HG03439 (cell line): ENCODE data around the gene APOE.

Source experiments
- ATAC-seq: cut with Tn5 transposase; IDR thresholded peaks from one replicate; pipeline ENCODE4 v1.9.1; 2021; ENCODE audit warnings: mild to moderate bottlenecking, moderate library complexity; ENCODE audit not compliant: unreplicated experiment

Gene APOE

GRCh38 chr19:44948763-44949374, 43.3 kb downstream of the APOE start:
- no peak for ATAC-seq

- no peak for ATAC-seq
Observed at GRCh38 chr19:44949550-44949949, 44.0 kb downstream of the APOE start.

GRCh38 chr19:44951179-44952159, 45.9 kb downstream of the APOE start:
- no peak for ATAC-seq

GRCh38 chr19:44954278-44954648, 48.7 kb downstream of the APOE start:
- no peak for ATAC-seq

- ATAC-seq: peak; percentile 84
Observed at GRCh38 chr19:44954649-44955504, 49.3 kb downstream of the APOE start, which contains the start of gene CLPTM1. CLPTM1 (plus strand) TSS chr19:44955380; CDS start chr19:44955396, 16 bp downstream.

GRCh38 chr19:44955505-44956439, 50.2 kb downstream of the APOE start:
- ATAC-seq: peak; percentile 21

GRCh38 chr19:44957526-44957925, 51.9 kb downstream of the APOE start:
- no peak for ATAC-seq

- ATAC-seq: no peak
Observed at GRCh38 chr19:44958090-44958489, 52.5 kb downstream of the APOE start.
